Esophagus muscularis mucosa (tissue), 4 donors: ENCODE data around the gene KRTAP10-3. TPM values are rescaled to one million over a fixed set of nuclear protein-coding genes. Genes with fewer than 3 reads are reported as not detected.

Experiments used
- DNase-seq: peaks from one replicate; pipeline ENCODE4 v3.0.0-alpha.2; 2017; ENCODE audit errors: extremely low spot score
- H3K27ac ChIP-seq, 4 donors: fragments of 200-600 bp; sonication (generic); replicated peaks in 1 of 4; 1 replicate in 3 of 4; 2 replicates in 1 of 4; pipeline ENCODE4 v1.5.1; 2016 to 2019; ENCODE audit warnings: mild to moderate bottlenecking in 1 of 4
- H3K27me3 ChIP-seq, 4 donors: fragments of 200-600 bp; sonication (generic); one replicate each; pipeline versions ENCODE4 v1.5.1 to v1.6.0; 2016 to 2019
- H3K36me3 ChIP-seq, 4 donors: fragments of 200-600 bp; sonication (generic); one replicate each; pipeline ENCODE4 v1.5.1; 2016 to 2019
- H3K4me1 ChIP-seq, 4 donors: fragments of 200-600 bp; sonication (generic); one replicate each; pipeline ENCODE4 v1.5.1; 2016 to 2019
- H3K4me3 ChIP-seq, 4 donors: fragments of 200-600 bp; sonication (generic); 1 replicate in 2 of 4; 2 replicates in 2 of 4; pipeline ENCODE4 v1.5.1; 2016 to 2019; ENCODE audit warnings: mild to moderate bottlenecking in 4 of 4, moderate library complexity in 1 of 4
- H3K9me3 ChIP-seq, 4 donors: fragments of 200-600 bp; sonication (generic); 1 replicate in 3 of 4; 2 replicates in 1 of 4; pipeline ENCODE4 v1.5.1; 2016 to 2019
- CTCF ChIP-seq, 3 experiments: fragments of 200-600 bp in 2 of 3; fragments of 450-650 bp in 1 of 3; sonication (generic) in 2 of 3; IDR thresholded peaks; one replicate each; pipeline ENCODE4 v1.5.1; 2017 to 2019; ENCODE audit warnings: antibody characterized with exemption in 3 of 3, mild to moderate bottlenecking in 2 of 3, moderate library complexity in 1 of 3
- EP300 ChIP-seq: sonication (generic); formaldehyde crosslinking; IDR thresholded peaks from one replicate; pipeline ENCODE4 v1.6.1; 2017; ENCODE audit warnings: antibody characterized with exemption
- POLR2A ChIP-seq: fragments of 450-650 bp; IDR thresholded peaks from one replicate; pipeline ENCODE4 v1.6.1; 2017; ENCODE audit warnings: antibody characterized with exemption, moderate library complexity, mild to moderate bottlenecking, low read depth
- POLR2AphosphoS5 ChIP-seq, 2 donors: sonication (generic); formaldehyde crosslinking; IDR thresholded peaks; one replicate each; pipeline ENCODE4 v1.6.1; 2017; ENCODE audit warnings: antibody characterized with exemption in 2 of 2
- WGBS: methylation state at CpG from one replicate; pipeline ENCODE4 v1.1.5; 2018; 5-methylcytosine and 5-hydroxymethylcytosine counted together
- intact Hi-C: fragments of 100-400 bp; cut with DNase I; formaldehyde crosslinking; loops from one replicate; pipeline ENCODE4 v1.15.1; 2023
- total RNA-seq, 4 donors: library from RNA; depleted of rRNA; stranded (reverse); fragments of >200 nt; gene quantifications; one replicate each; pipeline versions ENCODE4 v1.1.0 to v1.2.1, GENCODE V29; 2016

KRTAP10-3 gene
- total RNA-seq, 4 donors from 2014 or later, result not detected

- H3K4me3 ChIP-seq, result no peak overlapping the region
- H3K27me3 ChIP-seq, result peaks cover 0 to 70% (median 0%) of the 10 kb centered on the region in 4 donors
- H3K36me3 ChIP-seq, result no peaks in the 10 kb centered on the region
- intact Hi-C loops, result no loop called here
- H3K27ac ChIP-seq, result no peak overlapping the region
- H3K9me3 ChIP-seq, result no peaks in the 10 kb centered on the region
- TF ChIP-seq EP300 (no peak), CTCF (IDR thresholded peaks at IDR 0.05) (no peak), POLR2AphosphoS5 (IDR thresholded peaks at IDR 0.05) (no peak), POLR2A (no peak)
- 82% methylated on average over 18 of the region's 30 CpGs for WGBS
- peaks cover 7 to 10% (median 8%) of the 10 kb centered on the region in 4 donors for H3K4me1 ChIP-seq
- no peak for DNase-seq
These were observed 49.7 kb downstream of the KRTAP10-3 start for GRCh38 chr21:44508711-44509445.

DNA sequence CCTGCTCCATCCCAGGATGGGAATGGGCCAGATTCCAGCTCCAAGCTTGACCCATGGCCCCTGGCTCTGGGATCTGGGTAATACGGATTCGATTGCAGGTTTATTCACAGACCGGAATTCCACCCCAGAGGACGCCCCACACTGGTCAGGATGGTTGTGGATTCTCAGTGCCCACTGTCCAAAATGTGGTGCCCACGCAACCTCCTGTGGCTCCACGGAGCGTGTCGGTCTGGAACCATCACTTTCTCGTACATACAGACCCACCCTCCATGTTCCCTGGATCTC lies 50.2 kb downstream of the KRTAP10-3 start:
- Histone ChIP-seq H3K27ac (no peak overlapping the region), H3K9me3 (no peaks in the 10 kb centered on the region), H3K27me3 (peaks cover 0 to 75% (median 0%) of the 10 kb centered on the region in 4 donors), H3K4me3 (no peak overlapping the region), H3K36me3 (no peaks in the 10 kb centered on the region), H3K4me1 (peaks cover 7 to 10% (median 8%) of the 10 kb centered on the region in 4 donors)
- no peak for TF ChIP-seq EP300
- no peak for TF ChIP-seq POLR2A
- TF ChIP-seq CTCF (IDR thresholded peaks at IDR 0.05), result no peak
- TF ChIP-seq POLR2AphosphoS5 (IDR thresholded peaks at IDR 0.05), result no peak
- 67% methylated on average over 5 of the region's 9 CpGs for WGBS
- no peak for DNase-seq
- intact Hi-C loops, result no loop called here

Other genes starting within 250 kb of the KRTAP10-3 start
- gene CFAP410, start 219.4 kb downstream of the KRTAP10-3 start, total RNA-seq, result 10 to 100 TPM; 26.6 to 43.5 (median 32.3) TPM
- 1 to 10 TPM; 1.6 to 3.5 (median 2.7) TPM for gene TRPM2, start 205.2 kb downstream of the KRTAP10-3 start, total RNA-seq
- 1 to 10 TPM; 3.3 to 6.6 (median 5.3) TPM for gene LRRC3, start 103.3 kb downstream of the KRTAP10-3 start, total RNA-seq
- not detected for gene KRTAP10-1, start 18.6 kb downstream of the KRTAP10-3 start, total RNA-seq
- gene KRTAP10-2, start 7.3 kb downstream of the KRTAP10-3 start, total RNA-seq, result not detected
- gene KRTAP10-4, start 14.9 kb upstream of the KRTAP10-3 start, total RNA-seq, result not detected
- not detected for gene KRTAP10-5, start 21.8 kb upstream of the KRTAP10-3 start, total RNA-seq
- gene KRTAP10-6, start 33.7 kb upstream of the KRTAP10-3 start, total RNA-seq, result not detected
- not detected for gene KRTAP10-7, start 41.8 kb upstream of the KRTAP10-3 start, total RNA-seq
- not detected for gene KRTAP10-8, start 53.3 kb upstream of the KRTAP10-3 start, total RNA-seq
- gene KRTAP10-9, start 68.3 kb upstream of the KRTAP10-3 start, total RNA-seq, result not detected
- not detected for gene KRTAP10-10, start 78.6 kb upstream of the KRTAP10-3 start, total RNA-seq
- not detected for gene KRTAP10-11, start 87.6 kb upstream of the KRTAP10-3 start, total RNA-seq
- gene KRTAP12-4, start 95.9 kb upstream of the KRTAP10-3 start, total RNA-seq, result not detected
- not detected for gene KRTAP12-3, start 99.1 kb upstream of the KRTAP10-3 start, total RNA-seq
- gene KRTAP12-2, start 108.1 kb upstream of the KRTAP10-3 start, total RNA-seq, result not detected
- gene KRTAP12-1, start 123.4 kb upstream of the KRTAP10-3 start, total RNA-seq, result not detected
- not detected for gene KRTAP10-12, start 138.4 kb upstream of the KRTAP10-3 start, total RNA-seq
- gene TSPEAR, start 152.8 kb upstream of the KRTAP10-3 start, total RNA-seq, result under 1 TPM in 2 of 4 donors, not detected in 2; under 0.01 to 0.23 TPM
- 100 to 1,000 TPM in 1 of 4 donors, 10 to 100 TPM in 3; 74.4 to 174 (median 81.7) TPM for gene UBE2G2, start 243.0 kb upstream of the KRTAP10-3 start, total RNA-seq